Measurements from ENCODE around the gene PPEF1. TPM values are rescaled to one million over a fixed set of nuclear protein-coding genes. Genes with fewer than 3 reads are reported as not detected.

Gene PPEF1
- total RNA-seq, 2 experiments from 2014 or later: not detected

GRCh38 chrX:18809641-18810040, 102.2 kb downstream of the PPEF1 start:
- H3K36me3 ChIP-seq (ENCODE audit: insufficient read depth, low read length): no peaks in the 10 kb centered on the region
- H3K79me2 ChIP-seq (ENCODE audit: insufficient read depth, low read depth, low read length): no peaks in the 10 kb centered on the region
- POLR2A ChIA-PET: no interaction called here
- TF ChIP-seq CTCF (conservative IDR thresholded peaks at IDR 0.05; ENCODE audit: low read length) (no peak), EZH2phosphoT487 (IDR thresholded peaks at IDR 0.05; ENCODE audit: borderline replicate concordance, low read depth, low read length) (no peak)
- H3K4me1 ChIP-seq (ENCODE audit: insufficient read depth, low read length, poor library complexity, severe bottlenecking): no peaks in the 10 kb centered on the region
- no peaks in the 10 kb centered on the region for H3K9me2 ChIP-seq (ENCODE audit: insufficient read depth, low read length)
- DNase-seq (ENCODE audit: low spot score): no peak
- no peak overlapping the region for H3K4me3 ChIP-seq (ENCODE audit: low read depth, low read length, poor library complexity, severe bottlenecking)
- no peak overlapping the region for H3K27ac ChIP-seq (ENCODE audit: low read depth, low read length, poor library complexity, severe bottlenecking)
- no peaks in the 10 kb centered on the region for H3K9me3 ChIP-seq (ENCODE audit: low read length)
- no peaks in the 10 kb centered on the region for H4K20me1 ChIP-seq (ENCODE audit: insufficient read depth, low read length)
- no peak overlapping the region for H2AFZ ChIP-seq (ENCODE audit: low read length)
- H3K4me2 ChIP-seq (ENCODE audit: low read length): no peak overlapping the region
- intact Hi-C loops (cut with micrococcal nuclease; ENCODE audit: unreplicated experiment): no loop called here
- no TSS peak for BruUV-seq (replicated peaks)
- CTCF ChIA-PET (ENCODE audit: unreplicated experiment): no interaction called here

- Histone ChIP-seq H3K4me3 (ENCODE audit: low read depth, low read length, poor library complexity, severe bottlenecking) (no peak overlapping the region), H3K27ac (ENCODE audit: low read depth, low read length, poor library complexity, severe bottlenecking) (no peak overlapping the region), H2AFZ (ENCODE audit: low read length) (no peak overlapping the region), H3K9me2 (ENCODE audit: insufficient read depth, low read length) (no peaks in the 10 kb centered on the region), H3K4me2 (ENCODE audit: low read length) (no peak overlapping the region), H3K4me1 (ENCODE audit: insufficient read depth, low read length, poor library complexity, severe bottlenecking) (no peaks in the 10 kb centered on the region), H3K9me3 (ENCODE audit: low read length) (no peaks in the 10 kb centered on the region), H4K20me1 (ENCODE audit: insufficient read depth, low read length) (no peaks in the 10 kb centered on the region), H3K79me2 (ENCODE audit: insufficient read depth, low read depth, low read length) (no peaks in the 10 kb centered on the region), H3K36me3 (ENCODE audit: insufficient read depth, low read length) (no peaks in the 10 kb centered on the region)
- ChIA-PET CTCF (ENCODE audit: unreplicated experiment) (no interaction called here), POLR2A (interaction anchor here (0.6 kb wide), 1 partner anchor 12 kb away, joined by 3 read pairs; no protein-coding TSS in a partner anchor)
- no peak for TF ChIP-seq EZH2phosphoT487 (IDR thresholded peaks at IDR 0.05; ENCODE audit: borderline replicate concordance, low read depth, low read length)
- no peak for TF ChIP-seq CTCF (conservative IDR thresholded peaks at IDR 0.05; ENCODE audit: low read length)
- DNase-seq (ENCODE audit: low spot score): no peak
- intact Hi-C loops (cut with micrococcal nuclease; ENCODE audit: unreplicated experiment): no loop called here
- BruUV-seq (replicated peaks): no TSS peak
Observed at GRCh38 chrX:18810416-18810815, 103.0 kb downstream of the PPEF1 start.

GRCh38 chrX:18825375-18825774, 117.9 kb downstream of the PPEF1 start:
- no TSS peak for BruUV-seq (replicated peaks)
- intact Hi-C loops (cut with micrococcal nuclease; ENCODE audit: unreplicated experiment): no loop called here

More at GRCh38 chrX:18825375-18825774, 117.9 kb downstream of the PPEF1 start:
- H3K27ac ChIP-seq (ENCODE audit: low read depth, low read length, poor library complexity, severe bottlenecking): no peak overlapping the region
- H3K4me2 ChIP-seq (ENCODE audit: low read length): no peak overlapping the region
- no peaks in the 10 kb centered on the region for H3K79me2 ChIP-seq (ENCODE audit: insufficient read depth, low read depth, low read length)
- no peaks in the 10 kb centered on the region for H3K9me2 ChIP-seq (ENCODE audit: insufficient read depth, low read length)
- no peaks in the 10 kb centered on the region for H4K20me1 ChIP-seq (ENCODE audit: insufficient read depth, low read length)
- POLR2A ChIA-PET: no interaction called here
- no peaks in the 10 kb centered on the region for H3K4me1 ChIP-seq (ENCODE audit: insufficient read depth, low read length, poor library complexity, severe bottlenecking)
- no peaks in the 10 kb centered on the region for H3K9me3 ChIP-seq (ENCODE audit: low read length)
- no peak overlapping the region for H3K4me3 ChIP-seq (ENCODE audit: low read depth, low read length, poor library complexity, severe bottlenecking)
- no peaks in the 10 kb centered on the region for H3K36me3 ChIP-seq (ENCODE audit: insufficient read depth, low read length)
- no peak overlapping the region for H2AFZ ChIP-seq (ENCODE audit: low read length)
- DNase-seq (ENCODE audit: low spot score): no peak
- TF ChIP-seq CTCF (conservative IDR thresholded peaks at IDR 0.05; ENCODE audit: low read length): no peak
- no peak for TF ChIP-seq EZH2phosphoT487 (IDR thresholded peaks at IDR 0.05; ENCODE audit: borderline replicate concordance, low read depth, low read length)
- CTCF ChIA-PET (ENCODE audit: unreplicated experiment): no interaction called here
